GM23338 (cell line): ENCODE results near the gene NFE2L1.

Source experiments
- CTCF ChIP-seq, 2 experiments: fragments of 200-600 bp in 1 of 2; sonication (generic) in 1 of 2; conservative IDR thresholded peaks; 2 replicates each; pipeline versions ENCODE4 v1.5.1 to v1.6.1; 2016 to 2017; ENCODE audit warnings: antibody characterized with exemption in 2 of 2, low read depth in 2 of 2, mild to moderate bottlenecking in 2 of 2, moderate library complexity in 1 of 2
- EZH2 ChIP-seq: fragments of 200-600 bp; sonication (generic); IDR thresholded peaks from one replicate; pipeline ENCODE4 v1.8.0; 2017; ENCODE audit warnings: antibody characterized with exemption, mild to moderate bottlenecking, low read depth; ENCODE audit not compliant: unreplicated experiment
- EZH2phosphoT487 ChIP-seq: fragments of 200-600 bp; sonication (generic); IDR thresholded peaks from one replicate; pipeline ENCODE4 v1.8.1; 2018; ENCODE audit warnings: antibody characterized with exemption; ENCODE audit not compliant: unreplicated experiment

GRCh38 chr17:48001197-48001596, 47.0 kb upstream of the NFE2L1 start:
- TF ChIP-seq EZH2phosphoT487: no peak
- no peak for TF ChIP-seq CTCF (conservative IDR thresholded peaks at IDR 0.05; ENCODE audit: low read depth in 2 of 2)
- TF ChIP-seq EZH2: no peak
